Stimulated activated CD8-positive, alpha-beta memory T cell treated with anti-CD3 and anti-CD28 coated beads, Interleukin-2, amount 100 ng/mL, for 48 hours (primary cell): Measurements from ENCODE around the gene PSEN2.

Source experiments
- DNase-seq, 2 donors: peaks; one replicate each; pipeline ENCODE4 v3.0.0-alpha.2; 2020; ENCODE audit warnings: low read depth in 2 of 2

PSEN2 gene

GRCh38 chr1:226886122-226886901 is 15.9 kb downstream of the PSEN2 start:
- no peak for DNase-seq

DNA sequence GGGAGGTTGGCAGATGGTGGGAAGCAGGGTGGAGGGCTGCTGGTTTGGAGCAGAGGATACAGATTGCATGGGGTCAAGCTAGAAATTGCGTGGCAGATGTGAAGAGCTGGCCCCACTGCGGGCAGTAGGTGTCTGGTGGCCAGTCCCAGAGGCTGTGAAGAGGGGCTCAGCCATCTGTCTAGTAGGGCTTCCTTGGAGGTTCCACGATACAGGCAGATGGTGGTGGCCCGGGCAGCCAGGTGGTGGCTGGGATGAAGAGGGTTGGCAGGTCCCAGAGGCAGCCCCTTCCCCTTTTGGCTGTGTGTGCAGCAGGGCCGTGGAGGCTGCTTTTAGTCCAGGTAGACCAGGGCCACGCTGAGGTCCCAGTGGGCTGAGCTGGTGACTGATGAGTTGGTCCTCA is 16.6 kb downstream of the PSEN2 start:
- DNase-seq: no peak

DNA sequence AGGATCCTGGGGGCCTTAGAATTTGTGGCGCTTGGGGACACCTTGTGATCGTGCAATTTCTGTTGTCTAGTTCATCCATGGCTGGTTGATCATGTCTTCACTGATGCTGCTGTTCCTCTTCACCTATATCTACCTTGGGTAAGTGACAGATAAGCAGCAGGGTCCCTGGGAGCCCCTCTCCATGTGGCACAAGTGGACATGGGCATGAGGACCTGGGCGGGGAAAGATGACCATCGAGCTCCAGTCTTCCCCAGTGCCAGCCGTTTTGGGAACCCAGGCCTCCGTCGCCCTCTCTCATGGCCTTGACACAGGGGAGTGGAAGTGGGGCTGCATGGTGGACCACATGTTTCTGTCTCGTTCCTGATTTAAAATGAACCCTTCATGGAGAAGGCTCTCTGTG is 17.6 kb downstream of the PSEN2 start:
- DNase-seq: no peak

DNA sequence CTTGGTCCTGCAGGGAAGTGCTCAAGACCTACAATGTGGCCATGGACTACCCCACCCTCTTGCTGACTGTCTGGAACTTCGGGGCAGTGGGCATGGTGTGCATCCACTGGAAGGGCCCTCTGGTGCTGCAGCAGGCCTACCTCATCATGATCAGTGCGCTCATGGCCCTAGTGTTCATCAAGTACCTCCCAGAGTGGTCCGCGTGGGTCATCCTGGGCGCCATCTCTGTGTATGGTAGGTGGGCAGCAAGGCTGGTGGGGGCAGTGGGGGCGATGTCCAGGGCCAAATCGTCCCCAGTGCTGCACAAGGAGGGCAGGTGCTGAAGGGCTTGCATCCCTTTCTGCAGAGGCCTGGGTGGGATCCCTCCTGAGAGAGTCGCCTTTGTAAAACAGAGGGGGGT is 18.4 kb downstream of the PSEN2 start:
- DNase-seq: no peak

DNA sequence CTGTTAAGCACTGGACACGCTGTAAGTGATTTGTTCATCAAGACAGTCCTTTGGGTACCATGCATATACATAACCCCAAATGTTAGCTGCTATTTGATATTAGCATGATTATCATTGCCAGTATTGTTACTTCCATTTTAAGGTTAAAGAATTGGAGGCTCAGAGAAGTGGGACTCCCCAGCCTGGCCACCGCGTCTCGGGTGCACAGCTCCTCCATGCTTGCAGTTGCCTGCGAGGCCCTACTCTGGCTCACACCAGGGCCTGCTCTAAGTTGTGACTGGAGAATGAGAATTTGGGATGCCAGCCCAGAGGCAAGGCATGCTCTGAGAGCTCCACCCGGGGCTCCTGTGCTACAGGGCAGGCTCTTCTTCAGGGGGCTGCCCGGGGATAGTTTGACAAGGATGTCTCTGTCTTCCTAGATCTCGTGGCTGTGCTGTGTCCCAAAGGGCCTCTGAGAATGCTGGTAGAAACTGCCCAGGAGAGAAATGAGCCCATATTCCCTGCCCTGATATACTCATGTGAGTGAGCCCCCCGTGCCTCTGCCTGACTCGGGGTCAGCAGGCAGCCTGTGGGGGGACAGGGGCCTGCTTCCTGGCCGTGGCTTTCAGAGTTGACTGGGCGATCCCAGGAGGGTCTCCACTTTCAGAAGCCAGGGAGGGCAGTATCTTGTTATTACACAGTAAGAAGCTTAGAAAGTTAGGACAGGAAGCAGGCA is 19.4 kb downstream of the PSEN2 start:
- DNase-seq: no peak

DNA sequence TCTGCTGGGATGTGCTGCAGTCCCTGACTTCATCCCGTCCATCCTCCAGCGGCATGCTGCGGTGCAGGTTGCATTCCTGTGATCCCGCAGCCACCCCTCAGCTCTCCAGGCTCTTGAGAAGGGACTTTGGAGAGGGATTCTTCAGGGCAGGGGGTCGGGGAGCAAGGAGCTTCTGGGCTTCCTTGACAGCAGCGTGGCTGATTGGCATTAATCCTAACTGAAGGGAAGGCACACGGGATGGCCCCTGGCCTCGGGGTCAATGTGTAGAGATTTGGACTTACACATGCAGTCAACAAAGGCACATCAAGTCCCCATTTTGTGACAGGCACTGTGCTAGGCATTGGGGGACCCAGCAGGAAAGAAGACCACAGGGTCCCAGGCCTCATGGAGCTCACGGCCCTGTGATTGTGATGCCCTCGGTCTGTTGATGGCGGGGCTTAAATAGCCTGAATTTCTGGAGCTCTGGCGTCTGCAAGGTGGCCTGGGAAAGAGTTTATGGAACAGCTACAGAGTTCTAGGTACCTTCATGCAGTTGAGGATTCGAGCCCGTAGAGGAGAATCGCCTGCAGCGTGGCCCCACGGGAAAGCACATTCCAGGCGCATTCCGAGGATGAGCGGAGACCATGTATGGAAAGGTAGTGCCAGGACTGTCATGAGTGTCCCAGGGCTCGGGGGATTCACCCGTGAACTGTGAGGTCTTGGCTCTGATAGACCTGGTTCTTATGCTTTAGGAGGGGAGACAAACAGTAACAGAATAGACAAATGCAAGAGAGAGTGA is 20.1 kb downstream of the PSEN2 start:
- DNase-seq: no peak

DNA sequence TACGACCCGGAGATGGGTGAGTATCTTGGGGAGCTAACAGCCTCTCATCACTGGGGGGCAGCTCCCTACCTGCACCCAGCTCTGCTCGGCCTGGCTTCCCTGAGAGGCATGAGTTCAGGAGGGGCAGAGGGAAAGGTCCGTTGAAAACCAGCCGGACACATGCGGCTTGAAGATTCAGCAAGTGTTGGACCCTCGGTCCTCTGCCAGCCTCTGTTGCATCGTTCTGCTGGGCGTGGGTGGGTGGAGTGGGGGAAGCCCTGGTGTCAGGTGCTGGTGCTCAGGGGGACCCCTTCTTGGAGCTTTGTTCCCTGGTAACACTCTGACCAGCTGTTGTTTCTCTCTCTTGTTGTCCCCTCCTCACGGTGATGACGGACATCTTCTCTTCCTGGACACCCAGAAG is 20.9 kb downstream of the PSEN2 start:
- no peak for DNase-seq

DNA sequence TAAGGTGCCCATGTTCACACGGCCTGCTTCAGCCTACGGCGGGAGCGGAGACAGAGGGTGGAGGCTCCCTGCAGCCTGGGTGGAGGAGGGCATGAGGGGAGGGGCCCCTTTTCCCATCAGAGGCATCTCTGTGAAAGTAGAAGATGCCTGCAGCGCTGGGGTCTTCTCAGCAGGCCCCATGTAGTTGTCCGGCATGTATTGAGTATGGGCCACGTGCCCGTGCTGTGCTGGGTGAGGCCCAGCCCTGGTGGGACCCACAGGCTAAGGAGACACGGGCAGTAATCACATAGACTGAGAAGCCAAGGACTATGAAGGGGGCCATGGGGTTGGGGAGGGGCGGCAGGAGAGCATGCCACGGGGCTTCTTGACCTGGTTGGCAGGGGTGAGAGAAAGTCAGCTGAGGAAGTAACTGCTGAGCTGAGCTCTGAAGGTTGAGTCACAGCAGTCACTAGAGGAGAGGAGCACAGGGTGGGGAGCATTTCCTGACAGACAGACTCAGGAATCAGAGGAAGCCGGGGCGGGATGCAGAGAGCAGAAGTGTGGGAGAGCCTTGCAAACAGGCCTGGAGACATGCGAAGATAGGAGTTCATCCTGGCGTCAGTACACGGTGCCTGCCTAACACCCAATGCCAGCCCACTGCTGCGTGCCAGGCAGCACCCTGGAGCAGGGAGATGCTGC is 21.6 kb downstream of the PSEN2 start:
- DNase-seq: no peak

- DNase-seq: no peak
Observed at GRCh38 chr1:226892524-226892875, 22.1 kb downstream of the PSEN2 start.

DNA sequence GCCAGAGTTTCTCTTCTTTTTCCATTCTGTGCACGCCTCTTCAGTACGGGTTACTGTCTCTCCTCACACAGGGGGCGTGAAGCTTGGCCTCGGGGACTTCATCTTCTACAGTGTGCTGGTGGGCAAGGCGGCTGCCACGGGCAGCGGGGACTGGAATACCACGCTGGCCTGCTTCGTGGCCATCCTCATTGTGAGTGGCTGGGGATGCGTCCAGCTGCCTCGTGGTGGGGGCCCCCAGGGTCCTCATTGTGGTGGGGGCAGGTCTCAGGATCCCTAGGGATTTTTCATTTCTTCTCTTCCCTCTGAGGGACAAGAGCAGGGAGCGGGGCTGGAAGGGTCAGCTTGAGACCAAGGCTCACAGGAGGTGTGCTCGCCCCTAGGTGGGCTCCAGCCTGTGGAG is 23.5 kb downstream of the PSEN2 start:
- DNase-seq: no peak

GRCh38 chr1:226894826-226895225 is 24.4 kb downstream of the PSEN2 start:
- no peak for DNase-seq

GRCh38 chr1:226895644-226896043 is 25.2 kb downstream of the PSEN2 start:
- no peak for DNase-seq

DNA sequence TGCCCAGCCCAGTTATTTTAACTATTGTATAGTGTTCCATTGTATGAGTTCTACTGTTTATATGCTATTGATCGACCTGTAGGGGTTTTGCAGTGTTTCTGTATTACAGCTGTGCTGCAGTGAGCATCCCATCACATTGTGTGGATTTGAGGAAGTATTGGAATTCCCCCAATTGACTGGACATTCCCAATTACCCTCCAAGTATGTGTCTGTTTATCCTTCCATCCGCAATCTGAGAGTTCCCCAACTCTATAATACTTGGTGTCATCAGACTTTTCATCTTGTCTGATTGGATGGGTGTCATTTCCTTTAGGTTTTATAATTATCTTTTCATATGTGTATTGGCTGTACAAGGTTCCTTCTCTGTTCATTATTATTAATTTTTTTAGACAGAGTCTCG is 27.8 kb downstream of the PSEN2 start:
- no peak for DNase-seq

DNA sequence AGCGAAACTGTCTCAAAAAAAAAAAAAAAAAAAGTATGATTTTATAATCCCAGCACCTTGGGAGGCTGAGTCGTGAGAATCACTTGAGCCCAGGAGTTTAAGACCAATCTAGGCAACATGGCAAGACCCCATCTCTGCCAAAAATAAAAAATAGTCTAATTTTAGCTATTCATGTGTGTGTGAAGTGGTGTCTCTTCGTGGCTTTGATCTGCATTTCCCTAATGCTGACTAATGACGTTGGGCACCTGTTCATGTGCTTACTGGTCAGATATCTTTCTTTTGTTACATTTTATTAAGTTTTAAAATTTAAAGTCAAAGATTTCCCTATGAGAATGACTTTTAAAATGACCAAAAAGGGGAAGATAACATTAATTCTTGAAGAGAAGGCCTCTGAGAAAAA is 31.0 kb downstream of the PSEN2 start:
- DNase-seq: no peak

DNA sequence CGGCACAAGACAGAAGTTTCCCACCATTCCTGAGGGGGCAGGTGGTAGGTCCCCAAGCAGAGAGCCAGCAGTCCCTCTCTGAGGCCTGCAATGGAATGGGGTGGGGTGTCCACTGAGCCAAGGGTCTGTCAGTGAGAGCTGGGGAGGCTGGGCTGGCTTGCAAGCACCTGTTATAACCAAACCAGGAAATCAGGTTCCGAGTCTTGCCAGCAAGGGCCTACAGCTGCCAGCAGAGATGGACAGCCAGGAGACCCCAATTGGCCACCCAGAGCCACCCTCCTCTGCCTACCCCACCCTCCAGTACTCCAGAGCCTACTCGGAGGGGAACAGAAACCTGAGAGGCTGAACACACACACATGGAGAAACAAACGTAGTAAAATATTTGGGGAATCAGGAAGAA is 32.2 kb downstream of the PSEN2 start:
- DNase-seq: no peak

- DNase-seq: no peak
Observed at GRCh38 chr1:226903819-226904716, 33.7 kb downstream of the PSEN2 start.

GRCh38 chr1:226904772-226905171 is 34.4 kb downstream of the PSEN2 start:
- DNase-seq: no peak

- no peak for DNase-seq
Observed at GRCh38 chr1:226908419-226908818, 38.0 kb downstream of the PSEN2 start.

GRCh38 chr1:226908913-226909312 is 38.5 kb downstream of the PSEN2 start:
- DNase-seq: no peak

- peak; percentile 12 to 28 for DNase-seq
Observed at GRCh38 chr1:226912587-226913176, 42.3 kb downstream of the PSEN2 start.

GRCh38 chr1:226915672-226915995 is 45.2 kb downstream of the PSEN2 start:
- DNase-seq: no peak
